Measurements from ENCODE around the gene GLYATL3. TPM values are rescaled to one million over a fixed set of nuclear protein-coding genes. Genes with fewer than 3 reads are reported as not detected.

GLYATL3 gene
- total RNA-seq, 1 donor: not detected

DNA sequence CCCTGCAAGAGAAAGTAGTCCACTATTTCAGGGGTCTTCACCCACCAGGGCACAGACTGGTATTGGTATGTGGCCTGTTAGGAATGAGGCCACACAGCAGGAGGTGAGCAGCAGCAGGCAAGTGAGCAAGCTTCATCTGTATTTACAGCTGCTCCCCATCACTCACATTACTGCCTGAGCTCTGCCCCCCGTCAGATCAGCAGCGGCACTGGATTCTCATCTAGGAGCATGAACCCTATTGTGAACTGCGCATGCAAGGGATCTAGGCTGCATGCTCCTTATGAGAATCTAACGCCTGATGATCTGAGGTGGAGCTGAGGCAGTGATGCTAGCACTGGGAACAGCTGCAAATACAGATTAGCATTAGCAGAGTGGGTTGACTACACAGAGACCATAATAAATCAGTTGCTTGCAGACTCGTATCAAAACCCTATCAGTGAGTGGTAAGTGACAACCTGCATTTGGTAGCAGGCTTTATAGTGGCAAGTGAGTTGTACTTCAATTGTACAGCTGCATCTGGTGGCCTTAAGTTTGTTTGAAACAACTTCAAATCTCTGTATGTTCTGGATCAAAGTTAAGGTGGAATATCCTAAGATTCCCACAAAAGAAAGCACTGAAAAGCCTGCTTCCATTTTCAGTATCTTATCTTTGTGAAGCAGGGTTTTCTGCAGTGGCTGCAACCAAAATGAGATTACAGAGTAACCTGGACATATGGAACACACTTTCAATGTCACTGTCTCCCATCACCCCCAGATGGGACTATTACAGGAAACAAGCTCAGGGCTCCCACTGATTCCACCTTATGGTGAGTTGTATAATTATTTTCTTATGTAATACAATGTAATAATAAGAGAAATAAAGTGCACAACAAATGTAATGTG is 63.5 kb downstream of the GLYATL3 start:
- H3K79me2 ChIP-seq (ENCODE audit: insufficient read depth, low read length): no peaks in the 10 kb centered on the region

DNA sequence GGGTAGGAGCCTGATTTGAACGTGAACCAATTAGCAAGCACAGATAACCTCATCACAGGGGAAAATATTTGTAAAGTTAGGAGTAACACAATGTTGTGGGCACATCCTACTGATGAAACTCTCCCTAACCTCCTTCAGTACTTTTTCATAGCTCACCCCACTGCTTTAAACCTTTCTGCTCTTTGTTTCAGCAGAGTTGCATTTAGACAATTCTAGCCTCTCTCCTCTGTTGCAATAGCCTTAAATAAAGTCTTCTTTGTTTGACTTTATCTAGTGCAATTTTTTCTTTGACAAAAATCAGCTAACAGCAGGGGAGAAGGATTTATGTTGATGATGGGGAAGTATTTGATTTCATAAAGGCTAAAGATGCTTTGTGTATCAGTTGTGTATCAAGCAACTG is 64.8 kb downstream of the GLYATL3 start:
- no peak overlapping the region for H3K27ac ChIP-seq (ENCODE audit: low read depth, low read length)
- no peaks in the 10 kb centered on the region for H3K36me3 ChIP-seq (ENCODE audit: insufficient read depth, low read length)
- DNase-seq (ENCODE audit: insufficient read length, low spot score, missing footprints): no peak
- H4K20me1 ChIP-seq (ENCODE audit: insufficient read depth, low read length): no peaks in the 10 kb centered on the region
- H2AFZ ChIP-seq (ENCODE audit: low read length): no peak overlapping the region
- no peaks in the 10 kb centered on the region for H3K27me3 ChIP-seq (ENCODE audit: insufficient read depth, low read length)
- no peaks in the 10 kb centered on the region for H3K9me3 ChIP-seq (ENCODE audit: low read depth, low read length)
- no peaks in the 10 kb centered on the region for H3K4me1 ChIP-seq (ENCODE audit: insufficient read depth, low read length)
- H3K4me2 ChIP-seq (ENCODE audit: insufficient read depth, low read length): no peak overlapping the region
- TF ChIP-seq, protein P1, sequence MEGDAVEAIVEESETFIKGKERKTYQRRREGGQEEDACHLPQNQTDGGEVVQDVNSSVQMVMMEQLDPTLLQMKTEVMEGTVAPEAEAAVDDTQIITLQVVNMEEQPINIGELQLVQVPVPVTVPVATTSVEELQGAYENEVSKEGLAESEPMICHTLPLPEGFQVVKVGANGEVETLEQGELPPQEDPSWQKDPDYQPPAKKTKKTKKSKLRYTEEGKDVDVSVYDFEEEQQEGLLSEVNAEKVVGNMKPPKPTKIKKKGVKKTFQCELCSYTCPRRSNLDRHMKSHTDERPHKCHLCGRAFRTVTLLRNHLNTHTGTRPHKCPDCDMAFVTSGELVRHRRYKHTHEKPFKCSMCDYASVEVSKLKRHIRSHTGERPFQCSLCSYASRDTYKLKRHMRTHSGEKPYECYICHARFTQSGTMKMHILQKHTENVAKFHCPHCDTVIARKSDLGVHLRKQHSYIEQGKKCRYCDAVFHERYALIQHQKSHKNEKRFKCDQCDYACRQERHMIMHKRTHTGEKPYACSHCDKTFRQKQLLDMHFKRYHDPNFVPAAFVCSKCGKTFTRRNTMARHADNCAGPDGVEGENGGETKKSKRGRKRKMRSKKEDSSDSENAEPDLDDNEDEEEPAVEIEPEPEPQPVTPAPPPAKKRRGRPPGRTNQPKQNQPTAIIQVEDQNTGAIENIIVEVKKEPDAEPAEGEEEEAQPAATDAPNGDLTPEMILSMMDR (IDR thresholded peaks at IDR 0.05; ENCODE audit: extremely low read depth, low read depth, low read length): no peak
- no peaks in the 10 kb centered on the region for H3K79me2 ChIP-seq (ENCODE audit: insufficient read depth, low read length)
- H3K4me3 ChIP-seq (ENCODE audit: insufficient read depth, low read length): no peak overlapping the region

More for the DNA sequence above, 63.5 kb downstream of the GLYATL3 start:
- Histone ChIP-seq H3K36me3 (ENCODE audit: insufficient read depth, low read length) (no peaks in the 10 kb centered on the region), H4K20me1 (ENCODE audit: insufficient read depth, low read length) (no peaks in the 10 kb centered on the region), H3K9me3 (ENCODE audit: low read depth, low read length) (no peaks in the 10 kb centered on the region), H3K4me1 (ENCODE audit: insufficient read depth, low read length) (no peaks in the 10 kb centered on the region), H3K4me2 (ENCODE audit: insufficient read depth, low read length) (no peak overlapping the region), H3K27me3 (ENCODE audit: insufficient read depth, low read length) (no peaks in the 10 kb centered on the region), H2AFZ (ENCODE audit: low read length) (no peak overlapping the region), H3K27ac (ENCODE audit: low read depth, low read length) (no peak overlapping the region), H3K4me3 (ENCODE audit: insufficient read depth, low read length) (no peak overlapping the region)
- no peak for DNase-seq (ENCODE audit: insufficient read length, low spot score, missing footprints)
- TF ChIP-seq, protein P1 (IDR thresholded peaks at IDR 0.05; ENCODE audit: extremely low read depth, low read depth, low read length): no peak

DNA sequence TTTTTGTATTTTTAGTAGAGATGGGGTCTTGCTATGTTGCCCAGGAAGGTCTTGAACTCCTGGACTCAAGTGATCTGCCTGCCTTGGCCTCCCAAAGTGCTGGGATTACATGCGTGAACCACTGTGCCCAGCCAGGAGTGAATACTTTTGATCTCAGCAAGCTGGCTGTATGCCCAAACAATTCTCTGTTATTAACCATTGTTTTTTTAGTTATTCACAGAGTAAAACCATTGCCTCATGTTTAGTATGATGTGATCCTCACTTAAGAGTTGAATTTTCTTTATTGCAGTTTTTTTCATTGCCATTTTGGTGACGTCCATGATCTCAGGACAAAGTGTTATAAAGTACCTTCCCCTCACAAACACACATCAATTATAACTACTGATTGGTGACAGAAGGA is 65.5 kb downstream of the GLYATL3 start:
- H3K27ac ChIP-seq (ENCODE audit: low read depth, low read length): no peak overlapping the region

DNA sequence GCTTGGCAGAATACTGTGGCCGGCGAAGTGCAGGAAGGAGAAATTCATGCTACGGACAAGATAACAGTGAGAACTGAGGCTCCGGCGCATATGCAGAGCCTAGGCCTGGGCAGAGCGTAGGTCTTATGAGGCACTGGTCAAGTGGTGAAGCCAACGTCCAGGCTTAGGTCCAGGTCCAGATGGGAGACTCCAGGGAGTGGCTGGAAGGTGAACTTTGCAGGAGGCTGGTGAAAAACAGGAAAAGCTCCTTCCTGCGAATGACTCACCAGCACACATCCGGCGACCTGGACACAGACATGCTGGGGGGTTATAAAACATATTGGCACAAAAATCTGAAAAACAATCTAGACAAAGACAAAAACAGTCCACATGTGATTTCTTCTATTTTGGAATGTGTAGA is 66.1 kb downstream of the GLYATL3 start:
- Histone ChIP-seq H3K4me2 (ENCODE audit: insufficient read depth, low read length) (no peak overlapping the region), H2AFZ (ENCODE audit: low read length) (no peak overlapping the region), H3K79me2 (ENCODE audit: insufficient read depth, low read length) (no peaks in the 10 kb centered on the region), H3K4me3 (ENCODE audit: insufficient read depth, low read length) (no peak overlapping the region), H3K27me3 (ENCODE audit: insufficient read depth, low read length) (no peaks in the 10 kb centered on the region), H3K36me3 (ENCODE audit: insufficient read depth, low read length) (no peaks in the 10 kb centered on the region), H3K9me3 (ENCODE audit: low read depth, low read length) (no peaks in the 10 kb centered on the region), H3K4me1 (ENCODE audit: insufficient read depth, low read length) (no peaks in the 10 kb centered on the region), H3K27ac (ENCODE audit: low read depth, low read length) (no peak overlapping the region), H4K20me1 (ENCODE audit: insufficient read depth, low read length) (no peaks in the 10 kb centered on the region)
- TF ChIP-seq, protein P1 (IDR thresholded peaks at IDR 0.05; ENCODE audit: extremely low read depth, low read depth, low read length): no peak
- DNase-seq (ENCODE audit: insufficient read length, low spot score, missing footprints): no peak

More for the DNA sequence above, 65.5 kb downstream of the GLYATL3 start:
- Histone ChIP-seq H4K20me1 (ENCODE audit: insufficient read depth, low read length) (no peaks in the 10 kb centered on the region), H3K9me3 (ENCODE audit: low read depth, low read length) (no peaks in the 10 kb centered on the region), H3K79me2 (ENCODE audit: insufficient read depth, low read length) (no peaks in the 10 kb centered on the region), H3K4me3 (ENCODE audit: insufficient read depth, low read length) (no peak overlapping the region), H2AFZ (ENCODE audit: low read length) (no peak overlapping the region), H3K27me3 (ENCODE audit: insufficient read depth, low read length) (no peaks in the 10 kb centered on the region), H3K4me2 (ENCODE audit: insufficient read depth, low read length) (no peak overlapping the region), H3K4me1 (ENCODE audit: insufficient read depth, low read length) (no peaks in the 10 kb centered on the region), H3K36me3 (ENCODE audit: insufficient read depth, low read length) (no peaks in the 10 kb centered on the region)
- no peak for DNase-seq (ENCODE audit: insufficient read length, low spot score, missing footprints)
- TF ChIP-seq, protein P1 (IDR thresholded peaks at IDR 0.05; ENCODE audit: extremely low read depth, low read depth, low read length): no peak
